Measurements from ENCODE around the gene PCNT. TPM values are rescaled to one million over a fixed set of nuclear protein-coding genes. Genes with fewer than 3 reads are reported as not detected.

The PCNT gene
- total and polyA plus RNA-seq, 9 of the 15 experiments (the other 6 are each of a cell fraction or from before 2014, with no cell fraction given): 9.1 to 53.5 (median 31.3) TPM

- ATAC-seq: no peak
Measured at GRCh38 chr21:46441331-46441730, 117.4 kb downstream of the PCNT start.

DNA sequence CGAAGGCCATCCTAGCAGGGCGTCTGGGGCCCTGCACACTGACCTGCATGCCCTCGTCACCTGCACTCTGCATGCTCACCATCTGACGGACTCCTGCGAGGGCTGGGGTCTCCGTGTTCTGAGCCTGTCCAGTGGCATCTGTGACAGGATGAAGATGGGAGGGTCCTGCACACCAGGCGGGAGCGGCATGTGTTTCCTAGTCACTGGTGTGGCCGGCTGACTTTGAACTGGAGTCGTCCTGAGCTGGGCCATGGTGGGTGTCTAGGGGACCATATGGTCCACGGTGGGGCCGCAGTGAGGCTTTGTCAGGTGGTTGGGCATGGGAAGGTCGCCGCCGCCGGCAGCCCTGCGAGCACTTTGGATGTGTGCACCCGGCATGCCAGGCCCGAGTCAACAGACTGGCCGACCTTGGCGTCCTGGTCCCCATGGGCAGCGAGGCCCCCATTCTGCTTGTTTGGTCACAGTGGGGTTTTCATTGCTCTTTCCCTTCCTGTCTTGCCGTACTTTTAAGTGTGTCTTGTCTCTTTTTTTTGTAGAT is 118.1 kb downstream of the PCNT start:
- Histone ChIP-seq H3K9me1 (ENCODE audit: control insufficient read depth, insufficient read depth, low read length) (no peaks in the 10 kb centered on the region), H3K9ac (ENCODE audit: insufficient read depth in 1 of 2, low read depth in 2 of 2, low read length in 2 of 2) (no peak overlapping the region), H3K27ac (ENCODE audit: extremely low read depth, low read depth, low read length) (no peak overlapping the region; the same call in 2 of the 3 replicates), H3K9me3 (replicated peaks; ENCODE audit: control insufficient read depth, insufficient read depth, low read depth, low read length) (no peaks in the 10 kb centered on the region), H3K4me2 (ENCODE audit: insufficient read depth, low read length) (no peak overlapping the region), H3K27me3 (ENCODE audit: control insufficient read depth in 2 of 2, insufficient read depth in 2 of 2, low read length in 2 of 2) (no peaks in the 10 kb centered on the region), H3K4me3 (no peak overlapping the region), H3K36me3 (ENCODE audit: control insufficient read depth, insufficient read depth, low read length) (peaks cover 90% of the 10 kb centered on the region), H3K79me2 (ENCODE audit: control insufficient read depth, insufficient read depth, low read length) (no peaks in the 10 kb centered on the region), H3K4me1 (replicated peaks in 1 of 2; ENCODE audit: control insufficient read depth in 2 of 2, insufficient read depth in 2 of 2, low read length in 2 of 2) (peaks cover 0 to 8% of the 10 kb centered on the region in 2 experiments; a peak in 3 of 5 replicates), H4K20me1 (replicated peaks; ENCODE audit: control insufficient read depth, insufficient read depth, low read length) (no peaks in the 10 kb centered on the region), H2AFZ (ENCODE audit: low read depth, low read length) (no peak overlapping the region)
- intact Hi-C loops (cut with micrococcal nuclease): no loop called here
- in situ Hi-C loops (cut with MboI): no loop called here
- no peak for TF ChIP-seq CLOCK (CRISPR knock-in tag; IDR thresholded peaks at IDR 0.05; ENCODE audit: borderline replicate concordance)
- no peak for TF ChIP-seq ZNF79 (CRISPR knock-in tag; IDR thresholded peaks at IDR 0.05; ENCODE audit: low read depth)
- TF ChIP-seq EP400 (IDR thresholded peaks at IDR 0.05): no peak
- TF ChIP-seq STAT5A (IDR thresholded peaks at IDR 0.05; ENCODE audit: borderline replicate concordance, low read length): no peak
- no peak for TF ChIP-seq FOXP1 (CRISPR knock-in tag; IDR thresholded peaks at IDR 0.05)
- TF ChIP-seq POLR2G (IDR thresholded peaks at IDR 0.05; ENCODE audit: low read depth, low read length): peak; percentile 46; the same call in 1 of the 2 replicates
- no peak for DNase-seq (ENCODE audit: extremely low read depth in 1 of 4, low spot score in 3 of 4)
- no peak for FAIRE-seq
- 92% methylated on average over 23 of the region's 23 CpGs for WGBS (ENCODE audit: insufficient coverage, low coverage, missing lambda C conversion rate)
- no TSS peak for BruUV-seq (replicated peaks)
- ChIA-PET POLR2A (no interaction called here), CTCF (ENCODE audit: low intra/inter-chr PET ratio) (no interaction called here)
- ATAC-seq: no peak

More at GRCh38 chr21:46441331-46441730, 117.4 kb downstream of the PCNT start:
- Histone ChIP-seq H3K9me1 (ENCODE audit: control insufficient read depth, insufficient read depth, low read length) (no peaks in the 10 kb centered on the region), H3K4me1 (replicated peaks in 1 of 2; ENCODE audit: control insufficient read depth in 2 of 2, insufficient read depth in 2 of 2, low read length in 2 of 2) (peaks cover 0 to 8% of the 10 kb centered on the region in 2 experiments; a peak in 3 of 5 replicates), H3K36me3 (ENCODE audit: control insufficient read depth, insufficient read depth, low read length) (peaks cover 91% of the 10 kb centered on the region), H4K20me1 (replicated peaks; ENCODE audit: control insufficient read depth, insufficient read depth, low read length) (no peaks in the 10 kb centered on the region), H3K27me3 (ENCODE audit: control insufficient read depth in 2 of 2, insufficient read depth in 2 of 2, low read length in 2 of 2) (no peaks in the 10 kb centered on the region), H3K27ac (ENCODE audit: extremely low read depth, low read depth, low read length) (no peak overlapping the region), H3K4me3 (no peak overlapping the region), H3K79me2 (ENCODE audit: control insufficient read depth, insufficient read depth, low read length) (no peaks in the 10 kb centered on the region), H2AFZ (ENCODE audit: low read depth, low read length) (no peak overlapping the region), H3K9ac (ENCODE audit: insufficient read depth in 1 of 2, low read depth in 2 of 2, low read length in 2 of 2) (no peak overlapping the region), H3K4me2 (ENCODE audit: insufficient read depth, low read length) (no peak overlapping the region), H3K9me3 (replicated peaks; ENCODE audit: control insufficient read depth, insufficient read depth, low read depth, low read length) (no peaks in the 10 kb centered on the region)
- intact Hi-C loops (cut with micrococcal nuclease) (no loop called here), in situ Hi-C loops (cut with MboI) (no loop called here)
- FAIRE-seq (no peak), DNase-seq (ENCODE audit: extremely low read depth in 1 of 4, low spot score in 3 of 4) (no peak)
- WGBS (ENCODE audit: insufficient coverage, low coverage, missing lambda C conversion rate): 93% methylated on average over 14 of the region's 14 CpGs
- POLR2A ChIA-PET: no interaction called here
- no TSS peak for BruUV-seq (replicated peaks)
- TF ChIP-seq, protein P1, sequence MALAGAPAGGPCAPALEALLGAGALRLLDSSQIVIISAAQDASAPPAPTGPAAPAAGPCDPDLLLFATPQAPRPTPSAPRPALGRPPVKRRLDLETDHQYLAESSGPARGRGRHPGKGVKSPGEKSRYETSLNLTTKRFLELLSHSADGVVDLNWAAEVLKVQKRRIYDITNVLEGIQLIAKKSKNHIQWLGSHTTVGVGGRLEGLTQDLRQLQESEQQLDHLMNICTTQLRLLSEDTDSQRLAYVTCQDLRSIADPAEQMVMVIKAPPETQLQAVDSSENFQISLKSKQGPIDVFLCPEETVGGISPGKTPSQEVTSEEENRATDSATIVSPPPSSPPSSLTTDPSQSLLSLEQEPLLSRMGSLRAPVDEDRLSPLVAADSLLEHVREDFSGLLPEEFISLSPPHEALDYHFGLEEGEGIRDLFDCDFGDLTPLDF (CRISPR knock-in tag; IDR thresholded peaks at IDR 0.05): no peak
- no peak for TF ChIP-seq ZNF551 (CRISPR knock-in tag; IDR thresholded peaks at IDR 0.05)
- TF ChIP-seq PML (IDR thresholded peaks at IDR 0.05; ENCODE audit: low read length): no peak
- no peak for TF ChIP-seq PHF8 (IDR thresholded peaks at IDR 0.05; ENCODE audit: borderline replicate concordance, low read length)
- TF ChIP-seq KLF6 (CRISPR knock-in tag; IDR thresholded peaks at IDR 0.05; ENCODE audit: borderline replicate concordance): no peak
- TF ChIP-seq SMARCE1 (IDR thresholded peaks at IDR 0.05): no peak
- TF ChIP-seq TRIM28 (IDR thresholded peaks at IDR 0.05): no peak
- CTCF ChIA-PET (ENCODE audit: low intra/inter-chr PET ratio): no interaction called here
